IMR-90 (cell line): ENCODE data around the gene GJB5. TPM values are rescaled to one million over a fixed set of nuclear protein-coding genes. Genes with fewer than 3 reads are reported as not detected.
"Not testable (repeated sequence)": the region's sequence is repeated elsewhere in the genome, so short reads cannot be mapped to it uniquely, and the experiment has no call there.

Experiments
- ATAC-seq: fragments of 200-7000 bp; cut with Tn5 transposase; 2 replicates; pipeline ENCODE4 v1.9.1; 2020; ENCODE audit warnings: low read depth, mild to moderate bottlenecking, moderate library complexity
- BruUV-seq: library from RNA; stranded (reverse); fragments of 400-500 nt; replicated peaks from 2 replicates; lab custom pipeline; 2021; lab: Mats Ljungman, UMichigan
- CTCF ChIA-PET: fragments of 300-600 bp; formaldehyde crosslinking; extraction: SDS; loops from one replicate; lab custom pipeline; 2021; ENCODE audit warnings: antibody characterized with exemption; lab: Yijun Ruan, JAX
- POLR2A ChIA-PET: fragments of 300-600 bp; sonication (Branson Sonifier 250); formaldehyde crosslinking; loops from one replicate; lab custom pipeline; 2022; ENCODE audit warnings: antibody characterized with exemption; ENCODE audit not compliant: unreplicated experiment; lab: Charles Lee
- DNase-seq: peaks from one replicate; pipeline ENCODE4 v3.0.0; 2013
- H2AFZ ChIP-seq: replicated peaks from 2 replicates; pipeline ENCODE3; 2013; ENCODE audit warnings: low read length, mild to moderate bottlenecking; ENCODE audit not compliant: poor library complexity
- H2AK5ac ChIP-seq: 2 replicates; pipeline ENCODE4 v1.6.1; 2013; ENCODE audit warnings: low read depth, low read length, inconsistent platforms
- H2AK9ac ChIP-seq: replicated peaks from 2 replicates; pipeline ENCODE3; 2013; ENCODE audit warnings: mild to moderate bottlenecking, low read depth, low read length, moderate library complexity; ENCODE audit not compliant: poor library complexity
- H2BK120ac ChIP-seq: 2 replicates; pipeline ENCODE4 v1.6.1; 2013; ENCODE audit warnings: low read depth, low read length, inconsistent platforms
- H2BK15ac ChIP-seq: 3 replicates; pipeline ENCODE4 v1.6.1; 2013; ENCODE audit warnings: low read depth, low read length, inconsistent platforms
- H2BK20ac ChIP-seq: 2 replicates; pipeline ENCODE4 v1.6.1; 2013; ENCODE audit warnings: low read depth, mild to moderate bottlenecking, inconsistent platforms, low read length, moderate library complexity
- H2BK5ac ChIP-seq: 2 replicates; pipeline ENCODE4 v1.6.1; 2013; ENCODE audit warnings: mild to moderate bottlenecking, low read depth, low read length, inconsistent platforms; ENCODE audit not compliant: poor library complexity, severe bottlenecking
- H3K14ac ChIP-seq: replicated peaks from 2 replicates; pipeline ENCODE4 v1.6.1; 2013; ENCODE audit warnings: low read depth, low read length, inconsistent platforms
- H3K18ac ChIP-seq: 2 replicates; pipeline ENCODE4 v1.6.1; 2013; ENCODE audit warnings: low read depth, low read length, control low read depth
- H3K23ac ChIP-seq: 2 replicates; pipeline ENCODE4 v1.6.1; 2013; ENCODE audit warnings: low read depth, low read length, inconsistent platforms
- H3K27ac ChIP-seq: 2 replicates; pipeline ENCODE4 v1.5.1; 2013; ENCODE audit warnings: mild to moderate bottlenecking, control low read depth, low read length; ENCODE audit not compliant: insufficient read depth
- H3K27me3 ChIP-seq: 2 replicates; pipeline ENCODE4 v1.6.1; 2013; ENCODE audit warnings: low read length; ENCODE audit not compliant: control insufficient read depth, insufficient read depth
- H3K36me3 ChIP-seq: 2 replicates; pipeline ENCODE4 v1.6.1; 2013; ENCODE audit warnings: low read length, mixed read lengths; ENCODE audit not compliant: control insufficient read depth, insufficient read depth
- H3K4ac ChIP-seq: 2 replicates; pipeline ENCODE4 v1.6.1; 2013; ENCODE audit warnings: low read depth, low read length, inconsistent platforms
- H3K4me1 ChIP-seq: 2 replicates; pipeline ENCODE4 v1.6.1; 2013; ENCODE audit warnings: low read length, mixed read lengths; ENCODE audit not compliant: control insufficient read depth, insufficient read depth
- H3K4me2 ChIP-seq: 2 replicates; pipeline ENCODE4 v1.6.1; 2013; ENCODE audit warnings: low read depth, mild to moderate bottlenecking, control low read depth, low read length, moderate library complexity
- H3K4me3 ChIP-seq: 2 replicates; pipeline ENCODE4 v1.5.1; 2013; ENCODE audit warnings: low read depth, mild to moderate bottlenecking, control low read depth, low read length, moderate library complexity; ENCODE audit not compliant: insufficient read depth
- H3K56ac ChIP-seq: 2 replicates; pipeline ENCODE4 v1.6.1; 2013; ENCODE audit warnings: low read length, inconsistent platforms; ENCODE audit not compliant: insufficient read depth; ENCODE audit errors: extremely low read depth
- H3K79me1 ChIP-seq, 2 experiments: 2 replicates each; pipeline ENCODE4 v1.6.1; 2013; ENCODE audit warnings: low read length in 2 of 2, inconsistent platforms in 1 of 2, low read depth in 1 of 2
- H3K9ac ChIP-seq: 2 replicates; pipeline ENCODE4 v1.6.1; 2013; ENCODE audit warnings: low read depth, low read length, control low read depth
- H3K9me1 ChIP-seq: 2 replicates; pipeline ENCODE4 v1.6.1; 2013; ENCODE audit warnings: low read length, inconsistent platforms; ENCODE audit not compliant: insufficient read depth
- H3K9me3 ChIP-seq: 2 replicates; pipeline ENCODE4 v1.6.1; 2013; ENCODE audit warnings: low read length; ENCODE audit not compliant: control insufficient read depth, insufficient read depth
- H4K20me1 ChIP-seq: 2 replicates; pipeline ENCODE4 v1.6.1; 2013; ENCODE audit warnings: low read length, inconsistent platforms; ENCODE audit not compliant: insufficient read depth
- H4K5ac ChIP-seq: 2 replicates; pipeline ENCODE4 v1.6.1; 2013; ENCODE audit warnings: mild to moderate bottlenecking, low read depth, low read length, control low read depth
- H4K8ac ChIP-seq, 2 experiments: 2 replicates each; pipeline ENCODE4 v1.6.1; 2013; ENCODE audit warnings: low read depth in 2 of 2, low read length in 2 of 2, control low read depth in 1 of 2, inconsistent platforms in 1 of 2
- H4K91ac ChIP-seq: 2 replicates; pipeline ENCODE4 v1.6.1; 2013; ENCODE audit warnings: low read depth, low read length, inconsistent platforms; ENCODE audit not compliant: insufficient read depth
- BHLHE40 ChIP-seq: fragments of 150-350 bp; IDR thresholded peaks from 2 replicates; pipeline ENCODE4 v1.6.1; 2016; ENCODE audit warnings: mild to moderate bottlenecking, low read depth, low read length
- CEBPB ChIP-seq: IDR thresholded peaks from 2 replicates; pipeline ENCODE4 v1.6.1; 2012; ENCODE audit warnings: low read depth, low read length, improper control_type of control experiment
- FOS ChIP-seq: fragments of 150-350 bp; IDR thresholded peaks from 2 replicates; pipeline ENCODE4 v1.6.1; 2016; ENCODE audit warnings: low read depth, low read length
- MAZ ChIP-seq: IDR thresholded peaks from 2 replicates; pipeline ENCODE4 v1.6.1; 2012; ENCODE audit warnings: low read depth, mild to moderate bottlenecking, low read length, improper control_type of control experiment, moderate library complexity, borderline replicate concordance
- POLR2A ChIP-seq: IDR thresholded peaks from 2 replicates; pipeline ENCODE4 v1.6.1; 2012; ENCODE audit warnings: mild to moderate bottlenecking, low read depth, low read length
- RFX5 ChIP-seq: IDR thresholded peaks from 2 replicates; pipeline ENCODE4 v1.8.0; 2012; ENCODE audit warnings: low read depth, mild to moderate bottlenecking, low read length, moderate library complexity
- WGBS, 2 experiments: methylation state at CpG; one replicate each; pipeline versions ENCODE4 v1.1.5 to v1.1.7; 2013; ENCODE audit warnings: missing lambda C conversion rate in 2 of 2; ENCODE audit not compliant: insufficient read length in 1 of 2; ENCODE audit errors: extremely low coverage in 2 of 2; 5-methylcytosine and 5-hydroxymethylcytosine counted together
- dilution Hi-C: fragments of 300-500 bp; cut with HindIII; formaldehyde crosslinking; loops from one replicate; pipeline ENCODE4 v1.14.3; 2018; ENCODE audit warnings: low sequenced_read_pairs; ENCODE audit not compliant: unreplicated experiment
- in situ Hi-C: fragments of 300-500 bp; cut with MboI; formaldehyde crosslinking; loops from 3 replicates; pipeline ENCODE4 v1.14.3; 2019; ENCODE audit warnings: low sequenced_read_pairs, inconsistent platforms, mixed read lengths
- intact Hi-C: fragments of 100-400 bp; cut with micrococcal nuclease; formaldehyde crosslinking; loops from 2 replicates; pipeline ENCODE4 v1.10.0; 2022
- polyA plus RNA-seq, 3 experiments: library from polyadenylated mRNA; depleted of rRNA; stranded (reverse); fragments of >200 nt; gene quantifications; 2 replicates each; pipeline ENCODE4 v1.2.3, GENCODE V29; 2012; ENCODE audit warnings: low replicate concordance in 1 of 3
- total RNA-seq: library from RNA; depleted of rRNA; stranded (reverse); fragments of >200 nt; gene quantifications from 2 replicates; pipeline ENCODE4 v1.2.3, GENCODE V29; 2012
- TF ChIP-seq, protein P1 (sequence below): conservative IDR thresholded peaks from 2 replicates; pipeline ENCODE4 v1.5.1; 2012; ENCODE audit warnings: mild to moderate bottlenecking, low read depth, low read length, improper control_type of control experiment

Gene GJB5
- total and polyA plus RNA-seq, 2 of the 4 experiments (the other 2 are of a cell fraction): 0.10 TPM; not detected in 1

DNA sequence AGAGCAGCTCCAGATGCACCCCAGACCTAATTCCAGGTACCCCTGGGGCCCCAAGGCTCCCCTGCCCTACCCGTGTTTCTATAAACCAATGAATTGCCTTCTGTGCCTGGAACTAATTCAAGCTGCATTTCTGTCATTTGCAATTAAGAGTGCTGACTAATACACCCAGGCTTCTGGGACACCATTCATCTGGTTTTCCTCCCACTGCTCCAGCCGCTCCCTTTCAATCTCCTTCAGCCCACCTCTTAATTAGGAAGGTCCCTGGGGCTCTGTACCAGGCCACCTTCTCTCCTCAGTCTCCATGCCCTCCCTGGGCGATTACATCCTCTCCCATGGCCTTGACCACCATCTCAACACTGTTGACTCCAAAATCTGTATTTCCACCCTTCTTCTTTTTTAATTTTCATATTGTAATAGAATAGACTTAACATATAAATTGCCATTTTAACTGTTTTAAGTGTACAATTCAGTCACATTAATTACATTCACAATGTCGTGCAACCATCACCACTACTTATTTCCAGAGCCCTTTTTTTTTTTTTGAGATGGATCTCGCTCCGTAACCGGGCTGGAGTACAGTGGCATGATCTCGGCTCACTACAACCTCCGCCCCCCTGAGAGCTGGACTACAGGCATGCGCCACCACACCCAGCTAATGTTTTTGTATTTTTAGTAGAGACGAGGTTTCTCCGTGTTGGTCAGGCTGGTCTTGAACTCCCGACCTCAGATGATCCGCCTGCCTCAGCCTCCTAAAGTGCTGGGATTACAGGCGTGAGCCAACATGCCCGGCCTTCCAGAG lies 16.9 kb downstream of the GJB5 start:
- H4K20me1 ChIP-seq: no peaks in the 10 kb centered on the region
- H3K56ac ChIP-seq: no peak overlapping the region
- H4K5ac ChIP-seq: no peak overlapping the region
- dilution Hi-C loops (no loop called here), in situ Hi-C loops (no loop called here), intact Hi-C loops (no loop called here)
- no peak overlapping the region for H3K4me3 ChIP-seq
- CTCF ChIA-PET: no interaction called here
- H2AK9ac ChIP-seq: no peak overlapping the region
- WGBS, 2 experiments: 50% methylated on average over 4 of the region's 16 CpGs; no CpG with 5 or more reads in 1 of the 2 experiments
- no peak overlapping the region for H3K23ac ChIP-seq
- POLR2A ChIA-PET: no interaction called here
- no peak overlapping the region for H2AFZ ChIP-seq
- H2BK15ac ChIP-seq: no peak overlapping the region
- no peak overlapping the region for H4K91ac ChIP-seq
- H3K27me3 ChIP-seq: peaks cover 7% of the 10 kb centered on the region
- H3K36me3 ChIP-seq: no peaks in the 10 kb centered on the region
- H3K9ac ChIP-seq: no peak overlapping the region
- BruUV-seq: no TSS peak
- H2BK20ac ChIP-seq: no peak overlapping the region
- no peaks in the 10 kb centered on the region for H3K9me1 ChIP-seq
- no peak overlapping the region for H2AK5ac ChIP-seq
- no peak overlapping the region for H3K18ac ChIP-seq
- no peak overlapping the region for H3K27ac ChIP-seq
- TF ChIP-seq RFX5 (no peak), MAZ (no peak), FOS (no peak), BHLHE40 (no peak), CEBPB (no peak), POLR2A (no peak)
- TF ChIP-seq, protein P1, sequence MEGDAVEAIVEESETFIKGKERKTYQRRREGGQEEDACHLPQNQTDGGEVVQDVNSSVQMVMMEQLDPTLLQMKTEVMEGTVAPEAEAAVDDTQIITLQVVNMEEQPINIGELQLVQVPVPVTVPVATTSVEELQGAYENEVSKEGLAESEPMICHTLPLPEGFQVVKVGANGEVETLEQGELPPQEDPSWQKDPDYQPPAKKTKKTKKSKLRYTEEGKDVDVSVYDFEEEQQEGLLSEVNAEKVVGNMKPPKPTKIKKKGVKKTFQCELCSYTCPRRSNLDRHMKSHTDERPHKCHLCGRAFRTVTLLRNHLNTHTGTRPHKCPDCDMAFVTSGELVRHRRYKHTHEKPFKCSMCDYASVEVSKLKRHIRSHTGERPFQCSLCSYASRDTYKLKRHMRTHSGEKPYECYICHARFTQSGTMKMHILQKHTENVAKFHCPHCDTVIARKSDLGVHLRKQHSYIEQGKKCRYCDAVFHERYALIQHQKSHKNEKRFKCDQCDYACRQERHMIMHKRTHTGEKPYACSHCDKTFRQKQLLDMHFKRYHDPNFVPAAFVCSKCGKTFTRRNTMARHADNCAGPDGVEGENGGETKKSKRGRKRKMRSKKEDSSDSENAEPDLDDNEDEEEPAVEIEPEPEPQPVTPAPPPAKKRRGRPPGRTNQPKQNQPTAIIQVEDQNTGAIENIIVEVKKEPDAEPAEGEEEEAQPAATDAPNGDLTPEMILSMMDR: no peak
- H3K4me1 ChIP-seq: no peaks in the 10 kb centered on the region
- no peak overlapping the region for H4K8ac ChIP-seq
- H3K14ac ChIP-seq: no peak overlapping the region
- ATAC-seq (no peak), DNase-seq (no peak)
- H2BK5ac ChIP-seq: no peak overlapping the region
- no peak overlapping the region for H2BK120ac ChIP-seq
- H3K4me2 ChIP-seq: no peak overlapping the region
- H3K9me3 ChIP-seq: no peaks in the 10 kb centered on the region
- H3K79me1 ChIP-seq: no peaks in the 10 kb centered on the region
- no peak overlapping the region for H3K4ac ChIP-seq

DNA sequence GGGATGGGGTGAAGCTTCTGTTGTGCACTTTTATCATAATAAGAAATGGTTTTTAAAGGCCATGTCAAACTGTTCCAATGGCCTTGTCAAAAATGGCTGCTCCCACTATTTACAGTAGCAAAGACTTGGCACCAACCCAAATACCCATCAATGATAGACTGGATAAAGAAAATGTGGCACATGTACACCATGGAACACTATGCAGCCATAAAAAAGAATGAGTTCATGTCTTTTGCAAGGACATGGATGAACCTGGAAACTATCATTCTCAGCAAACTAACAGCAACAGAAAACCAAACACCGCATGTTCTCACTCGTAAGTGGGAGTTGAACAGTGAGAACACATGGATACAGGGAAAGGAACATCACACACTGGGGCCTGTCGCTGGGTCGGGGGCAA lies 18.3 kb downstream of the GJB5 start:
- POLR2A ChIA-PET, H2BK15ac ChIP-seq, dilution Hi-C loops, H3K27ac ChIP-seq, H3K56ac ChIP-seq, in situ Hi-C loops, H4K5ac ChIP-seq, H3K9me1 ChIP-seq, H3K27me3 ChIP-seq, ATAC-seq, H3K14ac ChIP-seq, DNase-seq, H2BK120ac ChIP-seq, H3K9ac ChIP-seq, H3K4me3 ChIP-seq, H3K4me2 ChIP-seq, H2BK5ac ChIP-seq, H3K18ac ChIP-seq, intact Hi-C loops, H4K91ac ChIP-seq, H2AK5ac ChIP-seq, BruUV-seq, CTCF ChIA-PET, H2BK20ac ChIP-seq, H3K4ac ChIP-seq, H3K9me3 ChIP-seq, H3K36me3 ChIP-seq, H2AFZ ChIP-seq, H2AK9ac ChIP-seq, H3K4me1 ChIP-seq, H4K20me1 ChIP-seq, H4K8ac ChIP-seq, H3K79me1 ChIP-seq, H3K23ac ChIP-seq: not testable (repeated sequence)
- WGBS, 2 experiments: no CpG with 5 or more reads among the region's 4 CpGs
